Measurements from ENCODE around the gene KEAP1. TPM values are rescaled to one million over a fixed set of nuclear protein-coding genes. Genes with fewer than 3 reads are reported as not detected.
"Not testable (repeated sequence)": the region's sequence is repeated elsewhere in the genome, so short reads cannot be mapped to it uniquely, and the experiment has no call there.

The KEAP1 gene
- total and polyA plus RNA-seq, 2 of the 8 experiments (the other 6 are each of a cell fraction or from before 2014, with no cell fraction given): 80.6 to 106 TPM

DNA sequence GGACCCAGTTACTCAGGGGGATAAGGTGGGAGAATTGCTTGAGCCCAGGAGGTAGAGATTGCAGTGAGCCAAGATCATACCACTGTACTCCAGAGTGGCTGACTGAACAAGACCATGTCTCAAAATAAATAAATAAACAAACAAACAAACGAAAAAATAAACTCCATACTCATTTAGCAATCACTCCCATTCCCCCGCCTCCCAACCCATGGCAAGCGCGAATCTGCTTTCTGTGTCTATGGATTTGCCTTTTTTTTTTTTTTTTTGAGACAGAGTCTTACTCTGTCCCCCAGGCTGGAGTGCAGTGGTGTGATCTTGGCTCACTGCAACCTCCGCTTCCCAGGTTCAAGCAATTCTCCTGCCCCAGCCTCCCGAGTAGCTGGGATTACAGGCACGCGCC is 23.7 kb upstream of the KEAP1 start:
- H3K4me2 ChIP-seq (ENCODE audit: insufficient read depth in 1 of 2, low read depth in 2 of 2, low read length in 2 of 2); FAIRE-seq; H3K4me1 ChIP-seq (replicated peaks in 1 of 4; ENCODE audit: control insufficient read depth in 3 of 4, insufficient read depth in 4 of 4, low read length in 3 of 4); H2BK5ac ChIP-seq (ENCODE audit: low read depth, low read length); H3K79me1 ChIP-seq (ENCODE audit: low read depth, low read length); H2BK120ac ChIP-seq (replicated peaks; ENCODE audit: low read depth, low read length); H4K91ac ChIP-seq (replicated peaks; ENCODE audit: insufficient read length, low read length); H3K23ac ChIP-seq (ENCODE audit: insufficient read length); H3K79me2 ChIP-seq (ENCODE audit: control insufficient read depth in 1 of 2, insufficient read depth in 2 of 2, low read length in 2 of 2); H4K5ac ChIP-seq (ENCODE audit: insufficient read length, low read depth, low read length); H2BK12ac ChIP-seq (ENCODE audit: low read depth, low read length); H3K9me3 ChIP-seq (ENCODE audit: insufficient read depth in 2 of 2, low read depth in 1 of 2, low read length in 1 of 2); H2BK20ac ChIP-seq (ENCODE audit: low read length); POLR2A ChIA-PET (ENCODE audit: partially characterized antibody); H3K27ac ChIP-seq (ENCODE audit: low read depth, low read length); H3K14ac ChIP-seq (ENCODE audit: insufficient read length); H3K36me3 ChIP-seq (ENCODE audit: control insufficient read depth in 2 of 4, insufficient read depth in 4 of 4, low read length in 3 of 4); H3K4ac ChIP-seq (replicated peaks; ENCODE audit: insufficient read length, low read depth, low read length); H4K20me1 ChIP-seq (replicated peaks in 1 of 2; ENCODE audit: control insufficient read depth in 1 of 2, insufficient read depth in 2 of 2, low read length in 2 of 2); H2AFZ ChIP-seq (ENCODE audit: low read length); H3K56ac ChIP-seq (replicated peaks; ENCODE audit: insufficient read length, low read depth, low read length); H3K4me3 ChIP-seq (ENCODE audit: extremely low read depth in 1 of 4, insufficient read depth in 2 of 4, low read depth in 3 of 4, low read length in 4 of 4); H3K9ac ChIP-seq (replicated peaks in 1 of 4; ENCODE audit: extremely low read depth in 1 of 4, low read depth in 3 of 4, low read length in 3 of 4); H4K8ac ChIP-seq (ENCODE audit: extremely low read depth, insufficient read depth, low read length); H3K27me3 ChIP-seq (replicated peaks in 1 of 4; ENCODE audit: control insufficient read depth in 3 of 4, extremely low read depth in 1 of 4, insufficient read depth in 3 of 4, low read length in 3 of 4); H3K23me2 ChIP-seq (ENCODE audit: low read depth, low read length); H3K18ac ChIP-seq (ENCODE audit: extremely low read depth, low read length); H2AK5ac ChIP-seq (ENCODE audit: low read depth, low read length); H2BK15ac ChIP-seq (ENCODE audit: low read length); DNase-seq (ENCODE audit: low read depth in 1 of 2, low spot score in 2 of 2): not testable (repeated sequence)
- WGBS, 2 experiments (ENCODE audit: extremely low coverage in 1 of 2, insufficient coverage in 1 of 2, insufficient read length in 1 of 2, insufficient replicate concordance in 2 of 2, low coverage in 1 of 2, low lambda C conversion rate in 2 of 2, missing lambda C conversion rate in 1 of 2): 97% methylated on average over 8 of the region's 8 CpGs; no CpG with 5 or more reads in 1 of the 2 experiments
- CTCF ChIA-PET (ENCODE audit: partially characterized antibody): interaction anchor here (1.0 to 1.2 kb wide), 2 partner anchors 10 to 20 kb away, joined by 3 to 4 read pairs; partner anchors contain the start of gene S1PR5

All from H1 (cell line).